ENCODE measurements around the gene PSTK.

Gene PSTK

GRCh38 chr10:122957474-122957873 lies 22.7 kb upstream of the PSTK start:
- H4K20me1 ChIP-seq, result no peaks in the 10 kb centered on the region
- H3K9ac ChIP-seq, result no peak overlapping the region
- H3K4me3 ChIP-seq, result no peak overlapping the region
- H3K27me3 ChIP-seq, result no peaks in the 10 kb centered on the region
- no peak overlapping the region for H3K4me2 ChIP-seq
- H3K36me3 ChIP-seq, result peaks cover 4% of the 10 kb centered on the region; the same call in 1 of the 2 replicates
- peaks cover 10% of the 10 kb centered on the region; the same call in 1 of the 2 replicates for H3K9me3 ChIP-seq
- no peak for TF ChIP-seq Cebpa-rat (IDR thresholded peaks at IDR 0.05)
- peaks cover 18% of the 10 kb centered on the region for H3K4me1 ChIP-seq
- H3K27ac ChIP-seq, result no peak overlapping the region

GRCh38 chr10:122962405-122962804 lies 17.8 kb upstream of the PSTK start:
- no peak overlapping the region for H3K4me2 ChIP-seq
- H3K4me3 ChIP-seq, result no peak overlapping the region
- TF ChIP-seq Cebpa-rat (IDR thresholded peaks at IDR 0.05), result no peak
- H3K27ac ChIP-seq, result no peak overlapping the region
- H4K20me1 ChIP-seq, result no peaks in the 10 kb centered on the region
- H3K27me3 ChIP-seq, result no peaks in the 10 kb centered on the region
- no peaks in the 10 kb centered on the region for H3K4me1 ChIP-seq
- peaks cover 43% of the 10 kb centered on the region for H3K9me3 ChIP-seq
- no peak overlapping the region for H3K9ac ChIP-seq
- peaks cover 19% of the 10 kb centered on the region for H3K36me3 ChIP-seq

- no peaks in the 10 kb centered on the region for H3K27me3 ChIP-seq
- no peak overlapping the region for H3K4me2 ChIP-seq
- no peak for TF ChIP-seq Cebpa-rat (IDR thresholded peaks at IDR 0.05)
- no peak overlapping the region for H3K4me3 ChIP-seq
- no peaks in the 10 kb centered on the region for H3K4me1 ChIP-seq
- peaks cover 19% of the 10 kb centered on the region for H3K36me3 ChIP-seq
- no peaks in the 10 kb centered on the region for H4K20me1 ChIP-seq
- no peak overlapping the region for H3K27ac ChIP-seq
- H3K9ac ChIP-seq, result no peak overlapping the region
- peaks cover 61% of the 10 kb centered on the region for H3K9me3 ChIP-seq
Measured at GRCh38 chr10:122966879-122967278, 13.3 kb upstream of the PSTK start.

GRCh38 chr10:122968698-122969097 lies 11.5 kb upstream of the PSTK start:
- no peak overlapping the region for H3K9ac ChIP-seq
- no peaks in the 10 kb centered on the region for H4K20me1 ChIP-seq
- peaks cover 19% of the 10 kb centered on the region for H3K36me3 ChIP-seq
- no peak for TF ChIP-seq Cebpa-rat (IDR thresholded peaks at IDR 0.05)
- H3K4me1 ChIP-seq, result no peaks in the 10 kb centered on the region
- no peaks in the 10 kb centered on the region for H3K27me3 ChIP-seq
- H3K9me3 ChIP-seq, result peaks cover 52% of the 10 kb centered on the region
- H3K4me3 ChIP-seq, result no peak overlapping the region
- no peak overlapping the region for H3K27ac ChIP-seq
- H3K4me2 ChIP-seq, result no peak overlapping the region

- TF ChIP-seq Cebpa-rat (IDR thresholded peaks at IDR 0.05), result no peak
- Histone ChIP-seq H3K4me2 (no peak overlapping the region), H3K27ac (no peak overlapping the region), H3K27me3 (no peaks in the 10 kb centered on the region), H3K36me3 (no peaks in the 10 kb centered on the region), H4K20me1 (no peaks in the 10 kb centered on the region), H3K4me3 (no peak overlapping the region), H3K4me1 (no peaks in the 10 kb centered on the region), H3K9ac (no peak overlapping the region), H3K9me3 (peaks cover 5% of the 10 kb centered on the region; the same call in 1 of the 2 replicates)
Measured at GRCh38 chr10:122974023-122974422, 6.2 kb upstream of the PSTK start.

GRCh38 chr10:122974543-122975064 lies 5.6 kb upstream of the PSTK start:
- Histone ChIP-seq H3K4me2 (no peak overlapping the region), H3K9ac (no peak overlapping the region), H3K27me3 (no peaks in the 10 kb centered on the region), H3K9me3 (no peaks in the 10 kb centered on the region), H3K27ac (no peak overlapping the region), H3K36me3 (no peaks in the 10 kb centered on the region), H3K4me1 (peaks cover 5% of the 10 kb centered on the region), H4K20me1 (no peaks in the 10 kb centered on the region), H3K4me3 (no peak overlapping the region)
- no peak for TF ChIP-seq Cebpa-rat (IDR thresholded peaks at IDR 0.05)

GRCh38 chr10:122981066-122981464 lies 864 bp downstream of the PSTK start:
- H3K9ac ChIP-seq, result peak overlapping the region; percentile 71
- TF ChIP-seq Cebpa-rat (IDR thresholded peaks at IDR 0.05), result no peak
- H3K27ac ChIP-seq, result peak overlapping the region; percentile 57; the same call in 1 of the 2 replicates

GRCh38 chr10:122983898-122984297 lies 3.7 kb downstream of the PSTK start:
- Histone ChIP-seq H3K4me3 (no peak overlapping the region), H3K27ac (no peak overlapping the region)

More at GRCh38 chr10:122981066-122981464, 864 bp downstream of the PSTK start:
- Histone ChIP-seq H3K4me1 (peaks cover 22% of the 10 kb centered on the region), H3K4me3 (peak overlapping the region; percentile 73), H3K4me2 (peak overlapping the region; percentile 93), H3K9me3 (no peaks in the 10 kb centered on the region), H3K36me3 (peaks cover 29% of the 10 kb centered on the region), H3K27me3 (no peaks in the 10 kb centered on the region), H4K20me1 (no peaks in the 10 kb centered on the region)

GRCh38 chr10:122984708-122985107 lies 4.5 kb downstream of the PSTK start:
- TF ChIP-seq Cebpa-rat (IDR thresholded peaks at IDR 0.05), result no peak
- Histone ChIP-seq H3K36me3 (peaks cover 55% of the 10 kb centered on the region), H3K9ac (no peak overlapping the region), H3K27me3 (no peaks in the 10 kb centered on the region), H3K4me1 (peaks cover 16% of the 10 kb centered on the region), H3K4me3 (no peak overlapping the region), H3K9me3 (no peaks in the 10 kb centered on the region), H3K4me2 (no peak overlapping the region), H4K20me1 (no peaks in the 10 kb centered on the region), H3K27ac (no peak overlapping the region)

More at GRCh38 chr10:122983898-122984297, 3.7 kb downstream of the PSTK start:
- no peaks in the 10 kb centered on the region for H3K9me3 ChIP-seq
- no peaks in the 10 kb centered on the region for H4K20me1 ChIP-seq
- peaks cover 55% of the 10 kb centered on the region for H3K36me3 ChIP-seq
- no peak overlapping the region for H3K4me2 ChIP-seq
- no peaks in the 10 kb centered on the region for H3K27me3 ChIP-seq
- H3K9ac ChIP-seq, result no peak overlapping the region
- H3K4me1 ChIP-seq, result peaks cover 22% of the 10 kb centered on the region
- no peak for TF ChIP-seq Cebpa-rat (IDR thresholded peaks at IDR 0.05)

GRCh38 chr10:122986335-122986734 lies 6.1 kb downstream of the PSTK start:
- no peak overlapping the region for H3K27ac ChIP-seq
- no peak overlapping the region for H3K4me3 ChIP-seq
- TF ChIP-seq Cebpa-rat (IDR thresholded peaks at IDR 0.05), result no peak

GRCh38 chr10:122988501-122988900 lies 8.3 kb downstream of the PSTK start:
- TF ChIP-seq Cebpa-rat (IDR thresholded peaks at IDR 0.05), result no peak
- Histone ChIP-seq H3K27ac (no peak overlapping the region), H3K36me3 (peaks cover 50% of the 10 kb centered on the region), H3K4me1 (0 out of 2 replicates have a peak, but pooled peaks cover 6% of the 10 kb centered on the region), H3K27me3 (no peaks in the 10 kb centered on the region), H4K20me1 (no peaks in the 10 kb centered on the region), H3K9ac (no peak overlapping the region), H3K4me3 (no peak overlapping the region), H3K4me2 (no peak overlapping the region), H3K9me3 (no peaks in the 10 kb centered on the region)

More at GRCh38 chr10:122986335-122986734, 6.1 kb downstream of the PSTK start:
- H3K4me1 ChIP-seq, result peaks cover 8% of the 10 kb centered on the region
- no peak overlapping the region for H3K9ac ChIP-seq
- H3K27me3 ChIP-seq, result no peaks in the 10 kb centered on the region
- peaks cover 55% of the 10 kb centered on the region for H3K36me3 ChIP-seq
- no peak overlapping the region for H3K4me2 ChIP-seq
- no peaks in the 10 kb centered on the region for H3K9me3 ChIP-seq
- no peaks in the 10 kb centered on the region for H4K20me1 ChIP-seq
